WI38 (cell line): ENCODE measurements around the gene WFDC1.

Source experiments
- H3K4me3 ChIP-seq: 2 replicates; pipeline ENCODE4 v1.5.1; 2011; ENCODE audit warnings: low read depth, mild to moderate bottlenecking, control low read depth, low read length
- CTCF ChIP-seq: IDR thresholded peaks from 2 replicates; pipeline ENCODE4 v1.5.1; 2012; ENCODE audit warnings: low read depth, mild to moderate bottlenecking, control low read depth, low read length

Gene WFDC1

GRCh38 chr16:84370723-84371552 lies 76.3 kb downstream of the WFDC1 start:
- no peak for TF ChIP-seq CTCF
- no peak overlapping the region for H3K4me3 ChIP-seq

GRCh38 chr16:84371553-84371865 lies 76.8 kb downstream of the WFDC1 start:
- no peak for TF ChIP-seq CTCF

GRCh38 chr16:84373907-84374489 lies 79.3 kb downstream of the WFDC1 start:
- no peak overlapping the region for H3K4me3 ChIP-seq
- TF ChIP-seq CTCF, result no peak

More at GRCh38 chr16:84371553-84371865, 76.8 kb downstream of the WFDC1 start:
- no peak overlapping the region for H3K4me3 ChIP-seq

GRCh38 chr16:84378099-84378498 lies 83.4 kb downstream of the WFDC1 start:
- no peak overlapping the region for H3K4me3 ChIP-seq
- no peak for TF ChIP-seq CTCF

GRCh38 chr16:84378567-84378966 lies 83.9 kb downstream of the WFDC1 start:
- TF ChIP-seq CTCF, result no peak
- H3K4me3 ChIP-seq, result no peak overlapping the region

- no peak for TF ChIP-seq CTCF
- H3K4me3 ChIP-seq, result no peak overlapping the region
Measured at GRCh38 chr16:84379008-84379708, 84.5 kb downstream of the WFDC1 start.
